Hepatocyte (in vitro differentiated cells): ENCODE results near the gene SIGLEC5. TPM values are rescaled to one million over a fixed set of nuclear protein-coding genes. Genes with fewer than 3 reads are reported as not detected.
A peak's percentile ranks its signal among the peaks of the same experiment; 100 is the strongest.
"Not testable (repeated sequence)": the region's sequence is repeated elsewhere in the genome, so short reads cannot be mapped to it uniquely, and the experiment has no call there.

ENCODE experiments used
- DNase-seq: peaks from one replicate; pipeline ENCODE4 v3.0.0-alpha.2; 2016; ENCODE audit warnings: low spot score
- H2AFZ ChIP-seq: fragments of 200-600 bp; sonication (generic); 2 replicates; pipeline ENCODE4 v1.6.0; 2016; ENCODE audit warnings: antibody characterized with exemption, mild to moderate bottlenecking
- H3K27ac ChIP-seq: fragments of 200-600 bp; sonication (generic); 2 replicates; pipeline ENCODE4 v1.5.1; 2016; ENCODE audit warnings: mild to moderate bottlenecking
- H3K27me3 ChIP-seq: fragments of 200-600 bp; sonication (generic); 2 replicates; pipeline ENCODE4 v1.6.1; 2016
- H3K36me3 ChIP-seq: fragments of 200-600 bp; sonication (generic); replicated peaks from 2 replicates; pipeline ENCODE4 v1.5.1; 2016; ENCODE audit warnings: low read depth; ENCODE audit not compliant: insufficient read depth
- H3K4me1 ChIP-seq: fragments of 200-600 bp; sonication (generic); 2 replicates; pipeline ENCODE4 v1.5.1; 2016; ENCODE audit warnings: mild to moderate bottlenecking, moderate library complexity; ENCODE audit not compliant: insufficient read depth
- H3K4me2 ChIP-seq: fragments of 200-600 bp; sonication (generic); 2 replicates; pipeline ENCODE4 v1.6.0; 2016
- H3K4me3 ChIP-seq: fragments of 200-600 bp; sonication (generic); 2 replicates; pipeline ENCODE4 v1.5.1; 2016; ENCODE audit warnings: mild to moderate bottlenecking
- H3K79me2 ChIP-seq: fragments of 200-600 bp; sonication (generic); 2 replicates; pipeline ENCODE4 v1.6.0; 2017; ENCODE audit warnings: mild to moderate bottlenecking
- H3K9me2 ChIP-seq: fragments of 200-600 bp; sonication (generic); replicated peaks from 2 replicates; pipeline ENCODE4 v1.6.0; 2017; ENCODE audit warnings: mild to moderate bottlenecking; ENCODE audit not compliant: insufficient read depth
- H3K9me3 ChIP-seq: fragments of 200-600 bp; sonication (generic); 2 replicates; pipeline ENCODE4 v1.5.1; 2016; ENCODE audit warnings: low read depth, mild to moderate bottlenecking
- H4K20me1 ChIP-seq: fragments of 200-600 bp; sonication (generic); 2 replicates; pipeline ENCODE4 v1.6.0; 2016; ENCODE audit warnings: mild to moderate bottlenecking; ENCODE audit not compliant: insufficient read depth, poor library complexity, severe bottlenecking
- EZH2 ChIP-seq: fragments of 200-600 bp; sonication (generic); IDR thresholded peaks from 2 replicates; pipeline ENCODE4 v1.6.1; 2016; ENCODE audit warnings: antibody characterized with exemption, mild to moderate bottlenecking, borderline replicate concordance
- EZH2phosphoT487 ChIP-seq: fragments of 200-600 bp; sonication (generic); IDR thresholded peaks from one replicate; pipeline ENCODE4 v1.6.1; 2018; ENCODE audit warnings: antibody characterized with exemption, mild to moderate bottlenecking, low read depth, moderate library complexity; ENCODE audit not compliant: unreplicated experiment, severe bottlenecking
- WGBS: methylation state at CpG from one replicate; pipeline ENCODE4 v1.1.6; 2016; ENCODE audit warnings: low lambda C conversion rate; ENCODE audit errors: missing lambda C conversion rate; 5-methylcytosine and 5-hydroxymethylcytosine counted together
- polyA plus RNA-seq: library from polyadenylated mRNA; unstranded; fragments of >200 nt; fragmentation: Nextera tagmentation; extraction: Ambion mirVana; gene quantifications from 2 replicates; pipeline ENCODE4 v1.2.1, GENCODE V29; 2016
- total RNA-seq: library from RNA; depleted of rRNA; stranded (reverse); fragments of >200 nt; gene quantifications from 2 replicates; pipeline ENCODE4 v1.2.3, GENCODE V29; 2014
- TF ChIP-seq, protein P1 (sequence below): fragments of 200-600 bp; sonication (generic); IDR thresholded peaks from 2 replicates; pipeline ENCODE4 v1.5.1; 2016; ENCODE audit warnings: antibody characterized with exemption, mild to moderate bottlenecking; ENCODE audit not compliant: poor library complexity

The SIGLEC5 gene, protein sequence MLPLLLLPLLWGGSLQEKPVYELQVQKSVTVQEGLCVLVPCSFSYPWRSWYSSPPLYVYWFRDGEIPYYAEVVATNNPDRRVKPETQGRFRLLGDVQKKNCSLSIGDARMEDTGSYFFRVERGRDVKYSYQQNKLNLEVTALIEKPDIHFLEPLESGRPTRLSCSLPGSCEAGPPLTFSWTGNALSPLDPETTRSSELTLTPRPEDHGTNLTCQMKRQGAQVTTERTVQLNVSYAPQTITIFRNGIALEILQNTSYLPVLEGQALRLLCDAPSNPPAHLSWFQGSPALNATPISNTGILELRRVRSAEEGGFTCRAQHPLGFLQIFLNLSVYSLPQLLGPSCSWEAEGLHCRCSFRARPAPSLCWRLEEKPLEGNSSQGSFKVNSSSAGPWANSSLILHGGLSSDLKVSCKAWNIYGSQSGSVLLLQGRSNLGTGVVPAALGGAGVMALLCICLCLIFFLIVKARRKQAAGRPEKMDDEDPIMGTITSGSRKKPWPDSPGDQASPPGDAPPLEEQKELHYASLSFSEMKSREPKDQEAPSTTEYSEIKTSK
- not detected in 2 replicates for total RNA-seq
- polyA plus RNA-seq: not detected in 2 replicates

DNA sequence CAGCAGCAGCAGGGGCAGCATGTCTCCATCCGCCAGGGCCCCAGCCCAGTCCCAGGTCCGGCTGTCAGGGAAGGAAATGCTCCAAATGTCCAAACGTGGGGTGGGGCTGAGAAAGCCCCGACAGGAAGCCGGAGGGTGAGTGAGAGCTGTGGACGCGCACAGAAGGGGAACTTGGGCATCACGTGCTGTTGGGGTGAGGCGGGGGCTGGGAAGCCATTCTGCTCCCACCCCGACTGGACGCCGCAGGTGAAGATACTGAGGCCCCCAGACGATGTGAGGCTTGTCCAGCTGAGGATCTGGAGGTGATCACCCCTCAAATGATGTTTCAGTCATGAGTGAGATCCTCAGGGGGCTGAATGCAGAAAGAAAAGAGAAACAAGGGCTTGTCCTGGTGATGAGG lies at the start of gene SIGLEC5:
Gene SIGLEC5 (minus strand): TSS at position 87 of the 400 bp plus-strand sequence. CDS start 66 bp downstream, at position 21.
- not testable (repeated sequence) for H4K20me1 ChIP-seq, H3K9me2 ChIP-seq

GRCh38 chr19:51676566-51677083 lies 46.4 kb upstream of the SIGLEC5 start:
- H3K9me3 ChIP-seq: no peaks in the 10 kb centered on the region
- H3K27me3 ChIP-seq: peaks cover 8% of the 10 kb centered on the region
- H3K4me2 ChIP-seq: no peak overlapping the region
- H3K36me3 ChIP-seq: no peaks in the 10 kb centered on the region
- DNase-seq: no peak
- H3K4me3 ChIP-seq: no peak overlapping the region
- H3K79me2 ChIP-seq: no peaks in the 10 kb centered on the region
- H2AFZ ChIP-seq: no peak overlapping the region
- H3K27ac ChIP-seq: no peak overlapping the region
- TF ChIP-seq EZH2phosphoT487 (no peak), EZH2 (no peak)
- TF ChIP-seq, protein P1, sequence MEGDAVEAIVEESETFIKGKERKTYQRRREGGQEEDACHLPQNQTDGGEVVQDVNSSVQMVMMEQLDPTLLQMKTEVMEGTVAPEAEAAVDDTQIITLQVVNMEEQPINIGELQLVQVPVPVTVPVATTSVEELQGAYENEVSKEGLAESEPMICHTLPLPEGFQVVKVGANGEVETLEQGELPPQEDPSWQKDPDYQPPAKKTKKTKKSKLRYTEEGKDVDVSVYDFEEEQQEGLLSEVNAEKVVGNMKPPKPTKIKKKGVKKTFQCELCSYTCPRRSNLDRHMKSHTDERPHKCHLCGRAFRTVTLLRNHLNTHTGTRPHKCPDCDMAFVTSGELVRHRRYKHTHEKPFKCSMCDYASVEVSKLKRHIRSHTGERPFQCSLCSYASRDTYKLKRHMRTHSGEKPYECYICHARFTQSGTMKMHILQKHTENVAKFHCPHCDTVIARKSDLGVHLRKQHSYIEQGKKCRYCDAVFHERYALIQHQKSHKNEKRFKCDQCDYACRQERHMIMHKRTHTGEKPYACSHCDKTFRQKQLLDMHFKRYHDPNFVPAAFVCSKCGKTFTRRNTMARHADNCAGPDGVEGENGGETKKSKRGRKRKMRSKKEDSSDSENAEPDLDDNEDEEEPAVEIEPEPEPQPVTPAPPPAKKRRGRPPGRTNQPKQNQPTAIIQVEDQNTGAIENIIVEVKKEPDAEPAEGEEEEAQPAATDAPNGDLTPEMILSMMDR: no peak
- H3K4me1 ChIP-seq: no peaks in the 10 kb centered on the region
- WGBS: 68% methylated on average over 11 of the region's 11 CpGs
- H3K9me2 ChIP-seq: no peaks in the 10 kb centered on the region
- H4K20me1 ChIP-seq: no peaks in the 10 kb centered on the region

More for the DNA sequence above, at the start of gene SIGLEC5:
- not testable (repeated sequence) for H3K4me3 ChIP-seq, H3K36me3 ChIP-seq, H3K4me1 ChIP-seq, H3K9me3 ChIP-seq, H3K4me2 ChIP-seq, H3K27ac ChIP-seq, H3K27me3 ChIP-seq, DNase-seq, H3K79me2 ChIP-seq, H2AFZ ChIP-seq
- WGBS: 77% methylated on average over 8 of the region's 13 CpGs

DNA sequence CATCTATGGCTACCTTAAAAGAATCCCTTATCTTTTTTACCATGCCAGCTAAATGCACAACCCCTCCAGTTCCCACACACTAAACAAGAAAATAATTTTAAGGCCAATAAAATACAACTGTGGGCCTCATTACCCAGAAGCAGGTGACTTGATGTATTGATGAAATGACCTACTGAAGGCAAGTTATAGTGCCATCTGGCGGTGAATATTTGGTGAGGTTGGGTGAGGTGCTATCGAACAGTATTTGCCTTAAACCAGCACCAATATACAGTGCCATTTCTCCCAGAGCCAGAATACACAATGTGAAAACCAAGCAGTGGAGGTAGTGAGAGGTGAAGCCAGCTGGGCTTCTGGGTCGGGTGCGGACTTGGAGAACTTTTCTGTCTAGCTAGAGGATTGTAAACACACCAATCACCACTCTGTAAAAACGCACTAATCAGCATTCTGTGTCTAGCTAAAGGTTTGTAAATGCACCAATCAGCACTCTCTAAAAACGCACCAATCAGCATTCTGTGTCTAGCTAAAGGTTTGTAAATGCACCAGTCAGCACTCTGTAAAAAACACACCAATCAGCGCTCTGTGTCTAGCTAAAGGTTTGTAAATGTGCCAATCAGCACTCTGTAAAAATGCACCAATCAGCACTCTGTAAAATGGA lies 45.8 kb upstream of the SIGLEC5 start:
- TF ChIP-seq, protein P1: peak; percentile 22
- not testable (repeated sequence) for H3K27me3 ChIP-seq
- 62% methylated on average over 7 of the region's 7 CpGs for WGBS

DNA sequence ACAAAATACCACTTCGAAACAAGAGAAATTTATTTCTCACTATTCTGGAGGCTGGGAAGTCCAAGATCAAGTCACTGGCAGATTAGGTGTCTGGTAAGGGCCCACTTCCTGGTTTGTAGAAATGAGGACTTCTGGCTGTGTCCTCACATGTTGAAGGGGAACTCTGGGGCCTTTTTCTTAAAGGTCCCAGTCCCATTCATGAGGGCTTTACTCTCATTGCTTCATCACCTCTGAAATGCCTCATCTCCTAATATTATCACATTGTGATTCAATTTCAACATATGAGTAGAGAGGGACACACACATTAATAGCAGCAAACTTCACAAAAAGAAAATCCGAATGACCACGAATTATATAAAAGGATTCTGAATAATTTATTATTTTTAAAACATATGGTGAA lies 38.0 kb upstream of the SIGLEC5 start:
- Histone ChIP-seq H3K9me3 (no peaks in the 10 kb centered on the region), H4K20me1 (no peaks in the 10 kb centered on the region), H3K4me1 (no peaks in the 10 kb centered on the region), H3K27ac (no peak overlapping the region), H3K36me3 (no peaks in the 10 kb centered on the region), H3K79me2 (no peaks in the 10 kb centered on the region), H3K4me2 (no peak overlapping the region), H2AFZ (no peak overlapping the region), H3K9me2 (no peaks in the 10 kb centered on the region), H3K27me3 (peaks cover 8% of the 10 kb centered on the region), H3K4me3 (no peak overlapping the region)
- no peak for DNase-seq
- WGBS: 78% methylated on average over 3 of the region's 3 CpGs
- TF ChIP-seq EZH2phosphoT487 (no peak), EZH2 (no peak)
- TF ChIP-seq, protein P1: no peak

More for the DNA sequence above, 45.8 kb upstream of the SIGLEC5 start:
- H4K20me1 ChIP-seq, H3K9me3 ChIP-seq, DNase-seq, H2AFZ ChIP-seq, H3K4me1 ChIP-seq, H3K4me2 ChIP-seq, H3K4me3 ChIP-seq, H3K36me3 ChIP-seq, H3K27ac ChIP-seq, H3K9me2 ChIP-seq, H3K79me2 ChIP-seq: not testable (repeated sequence)
